ENCODE data around the gene IP6K1. TPM values are rescaled to one million over a fixed set of nuclear protein-coding genes. Genes with fewer than 3 reads are reported as not detected.
"Not testable (repeated sequence)": the region's sequence is repeated elsewhere in the genome, so short reads cannot be mapped to it uniquely, and the experiment has no call there.

IP6K1 gene
- total RNA-seq = 10 to 100 TPM; 26.3 to 37.2 TPM

GRCh38 chr3:49786357-49787181 is at the start of gene IP6K1:
Gene IP6K1 (minus strand): TSS chr3:49786542. CDS start chr3:49748040, 38,502 bp downstream.
- peaks cover 33% of the 10 kb centered on the region for H3K36me3 Mint-ChIP-seq (ENCODE audit: low read depth)
- peak within 1 kb of the TSS; percentile 98 for H3K27ac Mint-ChIP-seq
- H3K27me3 Mint-ChIP-seq = no peaks in the 10 kb centered on the region
- ATAC-seq (replicated peaks) = peak; percentile 100
- peaks cover 8% of the 10 kb centered on the region for H3K4me1 Mint-ChIP-seq
- H3K4me3 Mint-ChIP-seq = peak within 1 kb of the TSS; percentile 96
- no peaks in the 10 kb centered on the region for H3K9me3 Mint-ChIP-seq

DNA sequence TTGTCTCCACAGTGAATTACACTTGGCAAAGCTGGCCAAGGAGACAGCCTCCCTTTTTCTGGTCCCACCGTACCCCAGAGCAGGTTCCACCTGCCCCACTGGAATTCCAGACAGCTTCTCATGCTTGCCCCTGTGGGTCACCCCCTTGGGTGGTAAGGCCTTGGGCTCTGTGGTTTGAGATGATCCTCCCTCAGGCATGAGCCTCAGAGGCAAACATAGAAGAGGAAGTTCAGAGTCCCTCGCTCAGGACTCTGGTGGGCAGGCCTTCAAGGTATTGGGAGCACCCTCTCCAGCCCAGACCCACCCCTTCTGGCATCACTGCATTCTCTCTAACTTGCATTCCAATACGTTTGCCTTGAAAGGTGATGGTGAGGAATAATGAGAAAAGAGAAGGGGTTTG is 45.0 kb upstream of the IP6K1 start:
- ATAC-seq (replicated peaks) = no peak
- H3K27me3 Mint-ChIP-seq = no peaks in the 10 kb centered on the region
- peaks cover 7% of the 10 kb centered on the region for H3K36me3 Mint-ChIP-seq (ENCODE audit: low read depth)
- no peaks in the 10 kb centered on the region for H3K4me1 Mint-ChIP-seq
- H3K4me3 Mint-ChIP-seq = no peak overlapping the region
- no peak overlapping the region for H3K27ac Mint-ChIP-seq
- H3K9me3 Mint-ChIP-seq = no peaks in the 10 kb centered on the region

DNA sequence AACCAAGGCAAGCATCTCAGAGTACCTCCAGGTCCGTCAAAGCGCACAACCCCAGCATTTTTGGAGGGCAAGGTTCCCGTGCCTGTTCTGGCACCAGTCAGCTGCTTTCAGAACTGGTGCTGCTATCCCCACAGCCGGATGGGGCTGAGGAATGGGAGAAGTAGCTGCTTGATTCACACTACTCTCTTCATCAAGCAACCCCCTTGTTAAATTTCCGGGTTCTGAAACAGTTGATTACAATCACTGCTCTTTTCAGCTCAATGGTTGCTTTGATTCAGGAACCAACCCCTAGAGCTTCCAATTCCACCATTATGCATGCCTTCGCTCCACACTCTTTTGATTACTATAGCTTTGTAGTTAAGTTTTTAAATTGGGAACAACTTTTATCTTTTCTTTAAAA is 39.7 kb upstream of the IP6K1 start:
- H3K9me3 Mint-ChIP-seq = no peaks in the 10 kb centered on the region
- no peaks in the 10 kb centered on the region for H3K36me3 Mint-ChIP-seq (ENCODE audit: low read depth)
- H3K27me3 Mint-ChIP-seq = no peaks in the 10 kb centered on the region
- no peak overlapping the region for H3K27ac Mint-ChIP-seq
- H3K4me1 Mint-ChIP-seq = no peaks in the 10 kb centered on the region
- no peak for ATAC-seq (replicated peaks)
- H3K4me3 Mint-ChIP-seq = no peak overlapping the region

DNA sequence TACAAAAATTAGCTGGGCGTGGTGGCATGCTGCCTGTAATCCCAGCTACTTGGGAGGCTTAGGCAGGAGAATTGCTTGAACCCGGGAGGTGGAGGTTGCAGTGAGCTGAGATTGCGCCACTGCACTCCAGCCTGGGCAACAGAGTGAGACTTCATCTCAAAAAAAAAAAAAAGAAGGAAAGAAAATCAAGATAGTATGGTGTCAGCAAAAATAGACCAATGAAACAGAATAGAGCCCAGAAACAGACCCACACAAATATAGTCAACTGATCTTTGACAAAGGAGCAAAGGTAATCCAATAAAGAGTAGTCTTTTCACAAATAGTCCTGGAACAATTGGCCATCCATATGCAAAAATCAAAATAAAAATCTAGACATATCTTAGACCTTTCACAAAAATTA is 36.8 kb upstream of the IP6K1 start:
- not testable (repeated sequence) for H3K9me3 Mint-ChIP-seq; H3K4me3 Mint-ChIP-seq; ATAC-seq (replicated peaks); H3K36me3 Mint-ChIP-seq (ENCODE audit: low read depth); H3K27ac Mint-ChIP-seq; H3K27me3 Mint-ChIP-seq; H3K4me1 Mint-ChIP-seq

- no peaks in the 10 kb centered on the region for H3K9me3 Mint-ChIP-seq
- no peaks in the 10 kb centered on the region for H3K36me3 Mint-ChIP-seq (ENCODE audit: low read depth)
- peak within 1 kb of the TSS; percentile 90 for H3K4me3 Mint-ChIP-seq
- peak within 1 kb of the TSS; percentile 96 for H3K27ac Mint-ChIP-seq
- ATAC-seq (replicated peaks) = peak; percentile 90
- H3K27me3 Mint-ChIP-seq = no peaks in the 10 kb centered on the region
- H3K4me1 Mint-ChIP-seq = no peaks in the 10 kb centered on the region
Measured at GRCh38 chr3:49813497-49814174, 27.3 kb upstream of the IP6K1 start, which contains the start of gene UBA7. Gene UBA7 (minus strand): TSS chr3:49813953. CDS start chr3:49813787, 166 bp downstream.

DNA sequence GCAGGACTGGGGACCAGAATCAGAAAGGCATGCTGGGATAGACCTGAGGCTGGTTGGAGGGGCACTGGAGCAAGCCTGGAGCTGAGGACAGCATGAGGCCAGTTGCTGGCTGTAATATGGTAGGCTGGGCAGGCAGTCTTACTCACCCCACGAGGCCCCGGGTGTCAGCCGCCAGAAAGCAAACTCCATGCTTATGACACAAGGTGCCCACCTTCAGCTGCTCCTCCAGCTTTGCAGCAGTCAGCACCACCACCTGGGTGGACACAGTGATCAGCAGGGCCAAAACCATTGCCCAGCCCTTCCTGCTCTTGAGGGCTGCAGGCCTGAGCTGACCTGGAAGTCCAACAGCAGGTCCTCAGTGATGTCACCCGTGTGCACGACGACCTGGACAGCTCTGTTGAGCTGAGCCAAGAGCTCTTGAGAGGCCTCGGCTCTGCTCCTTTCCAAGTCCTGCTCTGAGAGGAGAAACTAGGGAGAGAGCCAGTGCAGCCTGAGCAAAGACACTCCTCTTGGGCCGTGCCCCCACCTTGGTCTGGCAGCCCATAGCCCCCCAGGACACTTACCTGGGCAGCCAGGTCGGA is 26.7 kb upstream of the IP6K1 start:
- H3K36me3 Mint-ChIP-seq (ENCODE audit: low read depth) = no peaks in the 10 kb centered on the region
- H3K27me3 Mint-ChIP-seq = no peaks in the 10 kb centered on the region
- peak; percentile 9 for ATAC-seq (replicated peaks)
- H3K4me3 Mint-ChIP-seq = peak overlapping the region; percentile 90
- peaks cover 3% of the 10 kb centered on the region for H3K4me1 Mint-ChIP-seq
- H3K27ac Mint-ChIP-seq = peak overlapping the region; percentile 96
- H3K9me3 Mint-ChIP-seq = no peaks in the 10 kb centered on the region

- Mint-ChIP-seq H3K27ac (peak overlapping the region; percentile 25), H3K27me3 (no peaks in the 10 kb centered on the region), H3K36me3 (ENCODE audit: low read depth) (no peaks in the 10 kb centered on the region), H3K4me3 (no peak overlapping the region), H3K4me1 (peaks cover 15% of the 10 kb centered on the region), H3K9me3 (no peaks in the 10 kb centered on the region)
- no peak for ATAC-seq (replicated peaks)
Measured at GRCh38 chr3:49807431-49808114, 21.2 kb upstream of the IP6K1 start.

GRCh38 chr3:49806850-49807249 is 20.5 kb upstream of the IP6K1 start:
- no peaks in the 10 kb centered on the region for H3K9me3 Mint-ChIP-seq
- H3K4me1 Mint-ChIP-seq = peaks cover 19% of the 10 kb centered on the region
- no peaks in the 10 kb centered on the region for H3K27me3 Mint-ChIP-seq
- H3K36me3 Mint-ChIP-seq (ENCODE audit: low read depth) = no peaks in the 10 kb centered on the region
- H3K27ac Mint-ChIP-seq = no peak overlapping the region
- no peak for ATAC-seq (replicated peaks)
- H3K4me3 Mint-ChIP-seq = no peak overlapping the region

GRCh38 chr3:49805897-49806701 is 19.8 kb upstream of the IP6K1 start:
- no peak for ATAC-seq (replicated peaks)
- Mint-ChIP-seq H3K27ac (peak overlapping the region; percentile 83), H3K9me3 (no peaks in the 10 kb centered on the region), H3K36me3 (ENCODE audit: low read depth) (no peaks in the 10 kb centered on the region), H3K4me1 (peaks cover 19% of the 10 kb centered on the region), H3K27me3 (peaks cover 2% of the 10 kb centered on the region), H3K4me3 (no peak overlapping the region)

GRCh38 chr3:49805367-49805782 is 19.0 kb upstream of the IP6K1 start:
- Mint-ChIP-seq H3K27me3 (peaks cover 4% of the 10 kb centered on the region), H3K4me3 (peak overlapping the region; percentile 25), H3K4me1 (peaks cover 19% of the 10 kb centered on the region), H3K36me3 (ENCODE audit: low read depth) (no peaks in the 10 kb centered on the region), H3K27ac (peak overlapping the region; percentile 83), H3K9me3 (no peaks in the 10 kb centered on the region)
- no peak for ATAC-seq (replicated peaks)

GRCh38 chr3:49804141-49805041 is 18.0 kb upstream of the IP6K1 start:
- Mint-ChIP-seq H3K27ac (no peak overlapping the region), H3K27me3 (peaks cover 4% of the 10 kb centered on the region), H3K36me3 (ENCODE audit: low read depth) (no peaks in the 10 kb centered on the region), H3K9me3 (no peaks in the 10 kb centered on the region), H3K4me1 (peaks cover 19% of the 10 kb centered on the region), H3K4me3 (peak overlapping the region; percentile 85)
- ATAC-seq (replicated peaks) = no peak

DNA sequence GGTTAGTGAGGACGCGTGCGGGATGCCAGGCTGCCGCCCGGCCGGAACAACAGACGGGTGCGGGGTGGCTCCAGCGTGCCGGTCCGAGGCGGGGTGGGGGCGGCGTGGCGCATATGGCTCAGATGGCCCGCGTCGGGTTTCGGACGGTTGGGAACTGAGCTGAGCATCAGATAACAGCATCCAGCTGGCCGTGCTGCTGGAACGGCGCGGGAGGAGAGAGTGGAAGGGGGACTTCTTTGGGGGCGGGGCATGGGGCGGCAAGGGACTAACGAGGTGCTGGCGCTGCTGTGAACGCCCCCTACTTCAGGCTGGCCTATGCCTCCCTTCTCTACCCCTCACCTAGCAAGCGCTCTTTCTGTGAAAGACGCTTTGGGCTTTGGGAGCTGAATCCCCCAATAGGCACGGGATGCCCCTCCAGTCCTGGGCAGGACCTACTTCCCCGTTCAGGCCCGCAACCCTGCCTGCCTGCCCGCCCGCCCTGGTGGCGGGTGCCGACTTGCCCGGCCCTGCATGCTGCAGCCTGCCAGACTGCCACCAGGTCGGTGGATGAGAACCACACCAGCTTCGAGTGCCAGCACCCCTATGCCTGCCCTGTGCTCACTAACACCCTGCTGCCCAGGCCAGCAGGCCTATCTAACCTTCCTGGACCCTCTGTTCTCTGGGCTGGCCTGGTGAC is 17.3 kb upstream of the IP6K1 start:
- Mint-ChIP-seq H3K4me3 (peak overlapping the region; percentile 85), H3K36me3 (ENCODE audit: low read depth) (no peaks in the 10 kb centered on the region), H3K27me3 (peaks cover 4% of the 10 kb centered on the region), H3K9me3 (no peaks in the 10 kb centered on the region), H3K27ac (no peak overlapping the region), H3K4me1 (peaks cover 19% of the 10 kb centered on the region)
- no peak for ATAC-seq (replicated peaks)
